Right renal cortex interstitium (tissue), 3 donors: ENCODE measurements around the gene EPS8L2. TPM values are rescaled to one million over a fixed set of nuclear protein-coding genes. Genes with fewer than 3 reads are reported as not detected.
"Not testable (repeated sequence)": the region's sequence is repeated elsewhere in the genome, so short reads cannot be mapped to it uniquely, and the experiment has no call there.

Experiments used
- DNase-seq, 3 donors: peaks; one replicate each; pipeline ENCODE4 v3.0.0-alpha.2; 2013; ENCODE audit warnings: low read depth in 3 of 3, low spot score in 2 of 3
- polyA plus RNA-seq, 3 donors: library from polyadenylated mRNA; unstranded; fragments of 120-200 nt; gene quantifications; one replicate each; pipeline ENCODE4 v1.2.1, GENCODE V29; 2013; ENCODE audit not compliant: insufficient read length in 3 of 3

EPS8L2 gene
- polyA plus RNA-seq, 3 donors: 89.8 to 112 (median 91.2) TPM

GRCh38 chr11:723120-723883 lies 17.3 kb downstream of the EPS8L2 start:
- DNase-seq: no peak

GRCh38 chr11:724049-724777 lies 18.2 kb downstream of the EPS8L2 start:
- DNase-seq: no peak

DNA sequence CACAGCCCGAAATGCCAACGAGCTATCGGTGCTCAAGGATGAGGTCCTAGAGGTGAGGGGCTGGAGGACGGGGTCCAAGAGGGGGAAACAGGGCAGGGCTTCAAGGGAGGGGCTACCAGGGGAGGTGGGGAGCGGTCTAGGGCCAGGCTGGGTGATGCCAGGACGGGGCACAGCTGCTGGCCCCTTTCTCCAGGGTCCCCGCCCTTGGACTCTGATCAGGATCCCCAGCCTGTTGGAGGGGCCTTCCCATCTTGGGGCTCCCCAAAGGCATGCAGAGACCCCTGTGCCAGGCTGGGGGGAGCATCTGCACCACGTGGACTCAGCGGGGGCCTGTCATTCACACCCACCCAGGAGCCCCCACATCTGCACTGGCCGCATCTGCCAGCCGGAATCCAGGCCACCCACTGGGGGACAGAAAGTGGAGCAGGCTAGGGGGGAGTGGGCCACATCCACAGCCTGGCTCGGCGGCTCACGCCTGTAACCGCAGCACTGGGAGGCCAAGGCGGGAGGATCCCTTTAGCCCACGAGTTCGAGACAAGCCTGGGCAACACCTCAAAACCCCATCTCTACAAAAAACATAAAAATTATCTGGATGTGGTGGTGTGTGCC lies 18.9 kb downstream of the EPS8L2 start:
- DNase-seq: no peak

- DNase-seq: no peak
These were observed 19.7 kb downstream of the EPS8L2 start for GRCh38 chr11:725624-726202.

DNA sequence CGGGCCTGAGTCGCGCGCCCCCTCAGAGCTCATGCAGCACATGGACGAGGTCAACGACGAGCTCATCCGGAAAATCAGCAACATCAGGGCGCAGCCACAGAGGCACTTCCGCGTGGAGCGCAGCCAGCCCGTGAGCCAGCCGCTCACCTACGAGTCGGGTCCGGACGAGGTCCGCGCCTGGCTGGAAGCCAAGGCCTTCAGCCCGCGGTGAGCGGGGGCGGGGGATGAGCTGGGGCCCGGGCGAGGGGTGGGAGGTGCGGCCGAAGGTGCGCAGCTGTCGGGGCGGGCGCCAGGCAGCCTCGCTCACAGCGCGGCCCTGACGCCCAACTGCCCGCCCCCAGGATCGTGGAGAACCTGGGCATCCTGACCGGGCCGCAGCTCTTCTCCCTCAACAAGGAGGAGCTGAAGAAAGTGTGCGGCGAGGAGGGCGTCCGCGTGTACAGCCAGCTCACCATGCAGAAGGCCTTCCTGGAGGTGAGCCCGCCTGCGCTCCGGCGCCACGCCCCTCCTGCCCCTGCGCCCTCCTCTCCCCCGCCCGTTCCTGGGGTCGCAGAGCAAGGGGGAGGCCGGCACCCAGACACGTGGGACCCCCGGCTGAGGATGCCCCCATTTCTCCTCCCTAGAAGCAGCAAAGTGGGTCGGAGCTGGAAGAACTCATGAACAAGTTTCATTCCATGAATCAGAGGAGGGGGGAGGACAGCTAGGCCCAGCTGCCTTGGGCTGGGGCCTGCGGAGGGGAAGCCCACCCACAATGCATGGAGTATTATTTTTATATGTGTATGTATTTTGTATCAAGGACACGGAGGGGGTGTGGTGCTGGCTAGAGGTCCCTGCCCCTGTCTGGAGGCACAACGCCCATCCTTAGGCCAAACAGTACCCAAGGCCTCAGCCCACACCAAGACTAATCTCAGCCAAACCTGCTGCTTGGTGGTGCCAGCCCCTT lies 20.5 kb downstream of the EPS8L2 start:
- DNase-seq: no peak

GRCh38 chr11:727281-727701 lies 21.3 kb downstream of the EPS8L2 start:
- no peak for DNase-seq

DNA sequence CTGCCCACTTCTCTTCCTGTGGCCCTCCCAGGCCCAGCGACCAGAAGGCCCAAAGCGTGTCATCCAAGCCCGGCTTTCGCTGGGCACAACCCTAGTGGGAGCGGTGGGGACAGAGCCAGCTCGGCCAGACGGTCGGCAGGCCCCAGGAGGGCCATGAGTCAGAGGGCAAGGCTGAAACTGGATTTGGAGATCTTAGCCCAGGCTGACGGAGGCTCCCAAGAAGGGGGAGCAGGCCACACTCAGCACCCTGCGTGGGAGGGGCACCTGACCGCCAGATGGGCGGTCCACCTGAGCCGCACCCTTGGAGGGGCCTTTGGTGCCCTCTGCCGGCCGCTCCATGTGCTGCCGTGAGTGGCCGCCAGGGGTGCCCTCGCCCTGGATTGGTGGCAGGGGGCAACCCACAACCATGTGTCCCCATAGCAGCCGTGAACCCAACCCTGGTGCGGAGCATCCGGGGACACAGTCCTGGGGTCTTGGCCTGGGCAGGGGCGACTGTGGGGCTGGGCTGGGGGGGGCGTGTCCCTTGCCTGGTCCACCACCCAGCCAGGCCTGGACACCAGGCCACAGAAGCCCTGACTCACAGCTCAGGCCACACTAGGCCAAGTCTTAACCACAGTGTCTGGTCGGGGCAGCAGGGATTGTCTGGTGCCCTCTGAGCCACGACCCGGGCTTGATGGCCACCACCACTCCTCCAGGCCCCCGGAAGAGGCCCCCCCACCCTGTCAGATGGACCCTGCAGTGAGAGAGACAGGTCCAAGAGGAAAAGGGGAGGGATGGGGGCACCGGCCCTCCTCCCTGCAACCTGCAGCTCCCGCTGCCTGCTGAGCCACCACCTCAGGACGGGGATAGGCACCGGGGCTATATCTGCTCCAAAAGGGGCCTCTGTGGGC lies 22.1 kb downstream of the EPS8L2 start:
- no peak for DNase-seq

DNA sequence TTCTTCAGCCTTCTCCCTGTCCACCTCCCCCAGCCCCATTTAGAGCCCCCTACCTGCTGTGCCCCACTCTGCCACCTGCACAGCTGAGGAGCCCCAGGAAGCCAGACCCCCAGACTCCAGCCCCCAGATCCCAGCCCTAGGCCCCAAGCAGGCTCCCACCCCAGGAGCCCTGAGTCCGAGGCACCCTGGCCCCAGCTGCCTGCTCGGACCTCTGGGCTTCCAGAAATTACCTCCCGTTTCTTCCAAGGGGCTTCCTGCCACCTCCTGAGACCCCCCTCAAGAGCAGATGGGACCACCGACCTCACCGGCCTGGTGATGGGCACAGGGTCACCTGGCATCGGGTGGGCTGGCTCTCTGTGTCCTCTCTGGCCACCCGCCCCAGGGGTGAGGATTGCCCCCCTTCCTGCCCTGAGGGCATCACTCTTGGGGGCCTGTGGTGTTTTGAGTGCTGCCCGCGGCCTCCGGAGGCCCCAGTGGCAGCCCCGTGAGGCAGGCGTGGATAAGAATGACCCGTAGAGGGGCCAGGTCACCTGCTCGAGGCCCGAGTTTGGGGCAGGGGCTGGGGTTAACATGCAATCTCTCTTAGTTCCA lies 23.0 kb downstream of the EPS8L2 start:
- DNase-seq: no peak

DNA sequence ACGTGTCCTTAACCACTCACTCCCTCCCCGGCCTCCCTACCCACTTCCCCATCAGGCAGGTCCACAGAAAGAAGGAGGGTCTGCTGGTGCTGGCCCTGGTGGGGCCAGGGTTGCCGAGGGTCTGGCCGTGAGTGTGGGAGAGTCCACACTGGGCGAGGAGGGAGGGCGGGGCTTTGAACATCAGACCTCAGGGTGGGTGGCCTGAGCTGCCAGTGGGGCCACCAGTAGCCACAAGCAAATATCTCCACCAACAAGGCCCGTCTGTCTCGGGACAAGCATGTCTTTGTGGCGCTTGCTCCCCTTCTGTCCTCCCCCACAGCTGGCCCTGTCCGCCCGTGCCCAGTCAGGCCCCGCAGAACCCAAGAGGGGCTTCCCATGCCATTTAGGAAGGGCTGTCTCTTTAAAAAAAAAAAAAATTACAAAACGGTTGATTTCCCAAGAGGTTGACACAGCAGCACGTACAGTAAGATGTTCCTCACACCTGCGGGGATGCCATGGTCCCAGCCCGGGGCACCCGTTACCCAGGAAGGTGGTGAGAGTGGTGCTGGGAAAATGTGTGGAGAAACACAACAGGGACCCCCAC lies 23.6 kb downstream of the EPS8L2 start:
- no peak for DNase-seq

DNA sequence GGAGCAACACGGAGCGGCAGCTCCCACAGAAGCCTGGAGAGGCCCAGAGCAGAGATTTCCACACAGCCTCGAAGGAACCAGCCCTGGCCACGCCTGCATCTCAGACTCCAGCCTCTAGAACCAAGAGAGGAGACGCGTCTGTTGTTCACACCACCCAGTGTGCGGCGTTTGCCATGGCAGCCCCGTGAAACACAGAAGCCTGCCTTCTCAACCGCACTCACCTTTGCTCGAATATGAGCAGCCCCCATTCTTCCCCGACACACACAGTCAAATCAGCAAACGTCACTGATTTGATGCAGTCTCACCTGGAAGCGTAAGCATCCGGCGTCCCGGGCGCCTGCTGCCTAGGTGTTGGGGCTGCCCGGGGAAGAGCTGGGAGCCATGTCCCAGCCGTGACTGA lies 27.0 kb downstream of the EPS8L2 start:
- DNase-seq: no peak

- DNase-seq: not testable (repeated sequence)
These were observed 28.5 kb downstream of the EPS8L2 start for GRCh38 chr11:734541-734940.

- DNase-seq: no peak
These were observed 31.3 kb downstream of the EPS8L2 start for GRCh38 chr11:737366-737765.

GRCh38 chr11:737899-738298 lies 31.9 kb downstream of the EPS8L2 start:
- DNase-seq: not testable (repeated sequence)

DNA sequence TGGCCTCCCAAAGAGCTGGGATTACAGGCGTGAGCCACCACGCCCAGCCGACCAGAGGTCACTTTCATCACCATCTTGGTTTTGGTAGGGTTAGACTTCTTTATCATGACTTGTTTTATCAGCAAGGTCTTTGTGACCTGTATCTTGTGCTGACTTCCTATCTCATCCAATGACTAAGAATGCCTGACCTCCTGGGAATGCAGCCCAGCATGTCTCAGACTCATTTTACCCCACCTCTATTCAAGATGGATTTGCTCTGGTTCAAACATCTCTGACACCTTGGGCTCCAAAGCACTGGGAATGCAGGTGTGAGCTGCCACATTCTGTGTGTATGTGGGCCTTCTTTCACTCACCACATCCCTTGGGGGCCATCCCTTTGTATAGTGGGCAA lies 36.1 kb downstream of the EPS8L2 start:
- DNase-seq: no peak

- no peak for DNase-seq
These were observed 36.7 kb downstream of the EPS8L2 start for GRCh38 chr11:742571-743201.

GRCh38 chr11:745428-745827 lies 39.4 kb downstream of the EPS8L2 start:
- no peak for DNase-seq

GRCh38 chr11:746289-747157 lies 40.5 kb downstream of the EPS8L2 start:
- DNase-seq: no peak
